Astrocyte (in vitro differentiated cells and primary cell): ENCODE data around the gene NPB. TPM values are rescaled to one million over a fixed set of nuclear protein-coding genes. Genes with fewer than 3 reads are reported as not detected.

Source experiments
- DNase-seq: peaks from one replicate; pipeline ENCODE4 v3.0.0-alpha.2; 2010; ENCODE audit warnings: low read depth
- FAIRE-seq: peaks from 2 replicates; lab custom pipeline; 2011; peaks lifted over from hg19 to GRCh38; lab: Jason Lieb, UNC
- H2AFZ ChIP-seq: 2 replicates; pipeline ENCODE4 v1.6.0; 2012; ENCODE audit warnings: low read depth, low read length, inconsistent platforms
- H3K27ac ChIP-seq: 2 replicates; pipeline ENCODE4 v1.5.1; 2011; ENCODE audit warnings: low read depth, low read length, inconsistent platforms
- H3K27me3 ChIP-seq: 2 replicates; pipeline ENCODE4 v1.6.0; 2011; ENCODE audit warnings: low read length, inconsistent platforms; ENCODE audit not compliant: insufficient read depth
- H3K36me3 ChIP-seq: 2 replicates; pipeline ENCODE4 v1.5.1; 2011; ENCODE audit warnings: low read length, inconsistent platforms; ENCODE audit not compliant: insufficient read depth
- H3K4me1 ChIP-seq: 2 replicates; pipeline ENCODE4 v1.5.1; 2011; ENCODE audit warnings: low read length, inconsistent platforms; ENCODE audit not compliant: insufficient read depth
- H3K4me2 ChIP-seq: 2 replicates; pipeline ENCODE4 v1.6.0; 2012; ENCODE audit warnings: low read length, inconsistent platforms
- H3K4me3 ChIP-seq: 2 replicates; pipeline ENCODE4 v1.5.1; 2011; ENCODE audit warnings: low read depth, mild to moderate bottlenecking, low read length, inconsistent platforms; ENCODE audit not compliant: insufficient read depth
- H3K79me2 ChIP-seq: 2 replicates; pipeline ENCODE4 v1.6.0; 2012; ENCODE audit warnings: mild to moderate bottlenecking, low read length, inconsistent platforms; ENCODE audit not compliant: insufficient read depth
- H3K9ac ChIP-seq: 2 replicates; pipeline ENCODE4 v1.6.0; 2012; ENCODE audit warnings: mild to moderate bottlenecking, low read length, inconsistent platforms
- H3K9me3 ChIP-seq: 2 replicates; pipeline ENCODE4 v1.5.1; 2012; ENCODE audit warnings: low read depth, mild to moderate bottlenecking, low read length, inconsistent platforms; ENCODE audit not compliant: insufficient read depth
- H4K20me1 ChIP-seq: 2 replicates; pipeline ENCODE4 v1.6.0; 2012; ENCODE audit warnings: low read length, inconsistent platforms; ENCODE audit not compliant: insufficient read depth
- H3K27ac Mint-ChIP-seq: one replicate; pipeline ENCODE4 v1.8.0; 2021; ENCODE audit warnings: mild to moderate bottlenecking, mixed read lengths; ENCODE audit not compliant: unreplicated experiment
- H3K27me3 Mint-ChIP-seq: one replicate; pipeline ENCODE4 v1.8.0; 2021; ENCODE audit warnings: low read depth, mixed read lengths; ENCODE audit not compliant: unreplicated experiment
- H3K36me3 Mint-ChIP-seq: one replicate; pipeline ENCODE4 v1.8.0; 2021; ENCODE audit warnings: low read depth, mixed read lengths; ENCODE audit not compliant: unreplicated experiment
- H3K4me1 Mint-ChIP-seq: one replicate; pipeline ENCODE4 v1.8.0; 2021; ENCODE audit warnings: low read depth, mixed read lengths; ENCODE audit not compliant: unreplicated experiment
- H3K4me3 Mint-ChIP-seq: one replicate; pipeline ENCODE4 v1.8.0; 2021; ENCODE audit warnings: mild to moderate bottlenecking, moderate library complexity, mixed read lengths; ENCODE audit not compliant: unreplicated experiment
- H3K9me3 Mint-ChIP-seq: one replicate; pipeline ENCODE4 v1.8.0; 2021; ENCODE audit warnings: mild to moderate bottlenecking, mixed read lengths; ENCODE audit not compliant: unreplicated experiment
- CTCF ChIP-seq: IDR thresholded peaks from 2 replicates; pipeline ENCODE4 v1.5.1; 2011; ENCODE audit warnings: low read depth, mild to moderate bottlenecking, inconsistent platforms, low read length, moderate library complexity; ENCODE audit not compliant: insufficient read depth
- EZH2 ChIP-seq: IDR thresholded peaks from 2 replicates; pipeline ENCODE4 v1.6.1; 2012; ENCODE audit warnings: mild to moderate bottlenecking, low read length, inconsistent platforms; ENCODE audit not compliant: insufficient read depth
- total RNA-seq: library from RNA; stranded (reverse); gene quantifications from 2 replicates; pipeline ENCODE4 v1.2.1, GENCODE V29; 2021

The NPB gene
- total RNA-seq, 1 donor from 2014 or later: 2.0 TPM

- Histone ChIP-seq H3K9ac (peak overlapping the region; percentile 88), H3K4me1 (peaks cover 25% of the 10 kb centered on the region), H3K4me3 (peak overlapping the region; percentile 60), H4K20me1 (peaks cover 56% of the 10 kb centered on the region), H3K27ac (no peak overlapping the region), H3K9me3 (no peaks in the 10 kb centered on the region), H3K27me3 (no peaks in the 10 kb centered on the region), H3K4me2 (peak overlapping the region; percentile 83), H2AFZ (peak overlapping the region; percentile 77), H3K79me2 (peaks cover 34% of the 10 kb centered on the region), H3K36me3 (no peaks in the 10 kb centered on the region)
- no peaks in the 10 kb centered on the region for H3K27me3 Mint-ChIP-seq
- peak overlapping the region; percentile 69 for H3K27ac Mint-ChIP-seq
- peak overlapping the region; percentile 76 for H3K4me3 Mint-ChIP-seq
- no peaks in the 10 kb centered on the region for H3K9me3 Mint-ChIP-seq
- no peak for DNase-seq
- TF ChIP-seq EZH2: peak; percentile 36
- TF ChIP-seq CTCF: no peak
- peaks cover 14% of the 10 kb centered on the region for H3K4me1 Mint-ChIP-seq
- FAIRE-seq: no peak
- peaks cover 6% of the 10 kb centered on the region for H3K36me3 Mint-ChIP-seq
Observed at GRCh38 chr17:81928544-81929252, 26.7 kb downstream of the NPB start.

- Mint-ChIP-seq H3K9me3 (no peaks in the 10 kb centered on the region), H3K36me3 (peaks cover 6% of the 10 kb centered on the region), H3K4me3 (peak overlapping the region; percentile 58), H3K27me3 (no peaks in the 10 kb centered on the region), H3K27ac (no peak overlapping the region), H3K4me1 (peaks cover 12% of the 10 kb centered on the region)
- Histone ChIP-seq H2AFZ (no peak overlapping the region), H3K4me1 (peaks cover 17% of the 10 kb centered on the region), H3K4me2 (peak overlapping the region; percentile 83), H4K20me1 (peaks cover 48% of the 10 kb centered on the region), H3K27ac (no peak overlapping the region), H3K36me3 (no peaks in the 10 kb centered on the region), H3K79me2 (peaks cover 26% of the 10 kb centered on the region), H3K9me3 (no peaks in the 10 kb centered on the region), H3K4me3 (no peak overlapping the region), H3K27me3 (no peaks in the 10 kb centered on the region), H3K9ac (peak overlapping the region; percentile 88)
- no peak for FAIRE-seq
- no peak for DNase-seq
- TF ChIP-seq CTCF (no peak), EZH2 (no peak)
Observed at GRCh38 chr17:81929253-81930141, 27.5 kb downstream of the NPB start.
